Neutrophil (primary cell): ENCODE data around the gene USP32.

Source experiments
- H3K27ac ChIP-seq: fragments of 200-600 bp; sonication (generic); 2 replicates; pipeline ENCODE4 v1.5.1; 2016; ENCODE audit warnings: mild to moderate bottlenecking, moderate library complexity
- H3K27me3 ChIP-seq: fragments of 200-600 bp; sonication (generic); 2 replicates; pipeline ENCODE4 v1.6.0; 2016; ENCODE audit warnings: mild to moderate bottlenecking
- H3K36me3 ChIP-seq: fragments of 200-600 bp; sonication (generic); 2 replicates; pipeline ENCODE4 v1.5.1; 2017
- H3K4me1 ChIP-seq, 2 experiments: fragments of 200-600 bp in 1 of 2; sonication (generic) in 1 of 2; 1 replicate in 1 of 2; 2 replicates in 1 of 2; pipeline versions ENCODE4 v1.5.1 to v1.6.1; 2013 to 2016; ENCODE audit warnings: low read depth in 1 of 2, low read length in 1 of 2, mild to moderate bottlenecking in 1 of 2, moderate library complexity in 1 of 2; ENCODE audit not compliant: control insufficient read depth in 1 of 2, insufficient read depth in 1 of 2
- H3K4me3 ChIP-seq, 2 experiments: fragments of 200-600 bp in 1 of 2; sonication (generic) in 1 of 2; 1 replicate in 1 of 2; 2 replicates in 1 of 2; pipeline ENCODE4 v1.5.1; 2013 to 2016; ENCODE audit warnings: low read depth in 1 of 2, low read length in 1 of 2, mild to moderate bottlenecking in 1 of 2, moderate library complexity in 1 of 2
- H3K9me3 ChIP-seq: fragments of 200-600 bp; sonication (generic); 2 replicates; pipeline ENCODE4 v1.5.1; 2016
- TF ChIP-seq, protein P1 (sequence below): fragments of 200-600 bp; sonication (generic); IDR thresholded peaks from 2 replicates; pipeline ENCODE4 v1.5.1; 2016; ENCODE audit warnings: antibody characterized with exemption

USP32 gene

GRCh38 chr17:60153606-60154390 lies 238.1 kb downstream of the USP32 start:
- Histone ChIP-seq H3K9me3 (no peaks in the 10 kb centered on the region), H3K27me3 (no peaks in the 10 kb centered on the region)

DNA sequence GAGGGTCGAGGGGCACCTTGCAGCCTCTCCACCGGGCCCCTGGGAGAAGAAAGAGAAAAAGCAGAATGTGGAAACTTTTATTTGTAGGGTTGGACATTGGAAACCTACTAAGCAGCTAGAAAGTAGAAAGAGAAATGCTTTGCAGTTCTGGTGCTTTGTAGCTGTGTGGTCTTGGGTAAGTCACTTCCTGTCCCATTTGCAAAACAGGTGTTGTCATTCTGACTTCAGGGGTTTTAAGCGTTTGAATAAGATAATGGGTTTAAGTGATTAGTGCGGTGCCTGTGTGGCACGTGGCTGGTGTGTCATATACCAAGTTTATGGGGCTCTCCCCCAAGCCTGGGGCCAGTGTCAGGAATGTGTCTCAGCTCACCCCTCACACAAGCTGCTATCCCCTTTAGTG lies 240.6 kb downstream of the USP32 start:
- TF ChIP-seq, protein P1, sequence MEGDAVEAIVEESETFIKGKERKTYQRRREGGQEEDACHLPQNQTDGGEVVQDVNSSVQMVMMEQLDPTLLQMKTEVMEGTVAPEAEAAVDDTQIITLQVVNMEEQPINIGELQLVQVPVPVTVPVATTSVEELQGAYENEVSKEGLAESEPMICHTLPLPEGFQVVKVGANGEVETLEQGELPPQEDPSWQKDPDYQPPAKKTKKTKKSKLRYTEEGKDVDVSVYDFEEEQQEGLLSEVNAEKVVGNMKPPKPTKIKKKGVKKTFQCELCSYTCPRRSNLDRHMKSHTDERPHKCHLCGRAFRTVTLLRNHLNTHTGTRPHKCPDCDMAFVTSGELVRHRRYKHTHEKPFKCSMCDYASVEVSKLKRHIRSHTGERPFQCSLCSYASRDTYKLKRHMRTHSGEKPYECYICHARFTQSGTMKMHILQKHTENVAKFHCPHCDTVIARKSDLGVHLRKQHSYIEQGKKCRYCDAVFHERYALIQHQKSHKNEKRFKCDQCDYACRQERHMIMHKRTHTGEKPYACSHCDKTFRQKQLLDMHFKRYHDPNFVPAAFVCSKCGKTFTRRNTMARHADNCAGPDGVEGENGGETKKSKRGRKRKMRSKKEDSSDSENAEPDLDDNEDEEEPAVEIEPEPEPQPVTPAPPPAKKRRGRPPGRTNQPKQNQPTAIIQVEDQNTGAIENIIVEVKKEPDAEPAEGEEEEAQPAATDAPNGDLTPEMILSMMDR: no peak
- Histone ChIP-seq H3K27me3 (no peaks in the 10 kb centered on the region), H3K27ac (peak overlapping the region; percentile 99), H3K4me1 (peaks cover 67 to 74% of the 10 kb centered on the region in 2 experiments), H3K9me3 (no peaks in the 10 kb centered on the region), H3K4me3 (peak overlapping the region; percentile 85 to 87), H3K36me3 (peaks cover 28% of the 10 kb centered on the region)

More at GRCh38 chr17:60153606-60154390, 238.1 kb downstream of the USP32 start:
- TF ChIP-seq, protein P1: no peak
- Histone ChIP-seq H3K4me1 (peaks cover 42 to 50% of the 10 kb centered on the region in 2 experiments), H3K36me3 (peaks cover 53% of the 10 kb centered on the region), H3K4me3 (no peak overlapping the region), H3K27ac (peak overlapping the region; percentile 38)

- no peaks in the 10 kb centered on the region for H3K27me3 ChIP-seq
- H3K27ac ChIP-seq: peak within 1 kb of the TSS; percentile 99
- peaks cover 14% of the 10 kb centered on the region for H3K36me3 ChIP-seq
- TF ChIP-seq, protein P1: peak; percentile 38
- H3K4me3 ChIP-seq: peak within 1 kb of the TSS; percentile 85 to 87
- no peaks in the 10 kb centered on the region for H3K9me3 ChIP-seq
- H3K4me1 ChIP-seq: peaks cover 81 to 88% of the 10 kb centered on the region in 2 experiments
These were observed 242.0 kb downstream of the USP32 start, which contains the start of gene CA4 for GRCh38 chr17:60149691-60150582. Gene CA4 (plus strand): TSS chr17:60149973. CDS start chr17:60150035, 62 bp downstream.

- TF ChIP-seq, protein P1: no peak
- Histone ChIP-seq H3K4me3 (peak overlapping the region; percentile 85 to 87), H3K36me3 (peaks cover 2% of the 10 kb centered on the region), H3K4me1 (peaks cover 91 to 95% of the 10 kb centered on the region in 2 experiments), H3K27me3 (no peaks in the 10 kb centered on the region), H3K9me3 (no peaks in the 10 kb centered on the region), H3K27ac (peak overlapping the region; percentile 99)
These were observed 243.6 kb downstream of the USP32 start for GRCh38 chr17:60148373-60148772.

GRCh38 chr17:60147553-60148223 lies 244.2 kb downstream of the USP32 start:
- Histone ChIP-seq H3K27ac (peak overlapping the region; percentile 99), H3K36me3 (no peaks in the 10 kb centered on the region), H3K9me3 (no peaks in the 10 kb centered on the region), H3K4me3 (peak overlapping the region; percentile 85 to 87), H3K4me1 (peaks cover 91 to 96% of the 10 kb centered on the region in 2 experiments), H3K27me3 (no peaks in the 10 kb centered on the region)
- TF ChIP-seq, protein P1: no peak
